A673 (cell line): ENCODE measurements around the gene TSPAN14. TPM values are rescaled to one million over a fixed set of nuclear protein-coding genes. Genes with fewer than 3 reads are reported as not detected.

Experiments used
- BruUV-seq: library from RNA; stranded (reverse); fragments of 400-500 nt; replicated peaks from 2 replicates; lab custom pipeline; 2021; lab: Mats Ljungman, UMichigan
- CTCF ChIA-PET: fragments of 300-600 bp; sonication (Branson Sonifier 250); formaldehyde crosslinking; loops from one replicate; lab custom pipeline; 2022; ENCODE audit warnings: antibody characterized with exemption; lab: Charles Lee
- POLR2A ChIA-PET: fragments of 300-600 bp; sonication (Branson Sonifier 250); formaldehyde crosslinking; loops from one replicate; lab custom pipeline; 2022; ENCODE audit warnings: antibody characterized with exemption; ENCODE audit not compliant: low non-redundant PET; lab: Charles Lee
- DNase-seq: peaks from one replicate; pipeline ENCODE4 v3.0.0-alpha.2; 2015; ENCODE audit warnings: low spot score
- H3K27ac ChIP-seq: fragments of 200-600 bp; sonication (generic); 2 replicates; pipeline ENCODE4 v1.5.1; 2016; ENCODE audit warnings: mixed run types, low read depth, mild to moderate bottlenecking, mixed read lengths, antibody characterized with exemption, low read length; ENCODE audit not compliant: poor library complexity, severe bottlenecking
- H3K27me3 ChIP-seq: fragments of 200-600 bp; sonication (generic); replicated peaks from 2 replicates; pipeline ENCODE4 v1.6.1; 2017; ENCODE audit warnings: mixed run types, low read depth, mild to moderate bottlenecking, mixed read lengths, antibody characterized with exemption, low read length; ENCODE audit not compliant: insufficient read depth, poor library complexity
- H3K36me3 ChIP-seq: fragments of 200-600 bp; sonication (generic); 2 replicates; pipeline ENCODE4 v1.6.1; 2016; ENCODE audit warnings: mixed run types, mild to moderate bottlenecking, mixed read lengths, antibody characterized with exemption, low read length; ENCODE audit not compliant: insufficient read depth, poor library complexity, severe bottlenecking
- H3K4me1 ChIP-seq: fragments of 200-600 bp; sonication (generic); 2 replicates; pipeline ENCODE4 v1.6.1; 2017; ENCODE audit warnings: mixed run types, mild to moderate bottlenecking, mixed read lengths, antibody characterized with exemption, low read length; ENCODE audit not compliant: insufficient read depth, poor library complexity, severe bottlenecking
- H3K4me3 ChIP-seq: fragments of 200-600 bp; sonication (generic); 2 replicates; pipeline ENCODE4 v1.5.1; 2016; ENCODE audit warnings: low read depth, mixed run types, mild to moderate bottlenecking, mixed read lengths, low read length; ENCODE audit not compliant: poor library complexity, severe bottlenecking
- H3K9me3 ChIP-seq: fragments of 200-600 bp; sonication (generic); 2 replicates; pipeline ENCODE4 v1.6.1; 2016; ENCODE audit warnings: mixed run types, low read depth, mild to moderate bottlenecking, mixed read lengths, antibody characterized with exemption, low read length; ENCODE audit not compliant: poor library complexity, severe bottlenecking
- CTCF ChIP-seq: fragments of 300-800, 200-600 bp; sonication (generic); conservative IDR thresholded peaks from 2 replicates; pipeline ENCODE4 v1.5.1; 2017; ENCODE audit warnings: low read depth, mild to moderate bottlenecking, antibody characterized with exemption, low read length, moderate library complexity, mixed read lengths
- EZH2 ChIP-seq: fragments of 200-600 bp; sonication (generic); IDR thresholded peaks from 2 replicates; pipeline ENCODE4 v1.6.1; 2017; ENCODE audit warnings: borderline replicate concordance, low read depth, mild to moderate bottlenecking, mixed read lengths, antibody characterized with exemption, low read length; ENCODE audit not compliant: poor library complexity, severe bottlenecking
- intact Hi-C: fragments of 100-400 bp; cut with micrococcal nuclease; formaldehyde crosslinking; loops from one replicate; pipeline ENCODE4 v1.10.0; 2022; ENCODE audit not compliant: unreplicated experiment
- total RNA-seq: library from RNA; stranded (reverse); gene quantifications from 2 replicates; pipeline ENCODE4 v1.2.3, GENCODE V29; 2021

Gene TSPAN14
- total RNA-seq, 1 experiment from 2014 or later, result 50.4 TPM

- TF ChIP-seq EZH2 (no peak), CTCF (no peak)
- no peaks in the 10 kb centered on the region for H3K4me1 ChIP-seq
- H3K36me3 ChIP-seq, result peaks cover 27% of the 10 kb centered on the region
- no peaks in the 10 kb centered on the region for H3K27me3 ChIP-seq
- DNase-seq, result no peak
- intact Hi-C loops, result no loop called here
- no peak overlapping the region for H3K4me3 ChIP-seq
- POLR2A ChIA-PET, result no interaction called here
- H3K9me3 ChIP-seq, result no peaks in the 10 kb centered on the region
- no TSS peak for BruUV-seq
- H3K27ac ChIP-seq, result no peak overlapping the region
- CTCF ChIA-PET, result no interaction called here
These were observed 62.5 kb downstream of the TSPAN14 start for GRCh38 chr10:80516506-80517075.

- TF ChIP-seq CTCF, result no peak
- ChIA-PET POLR2A (no interaction called here), CTCF (no interaction called here)
- intact Hi-C loops, result no loop called here
- Histone ChIP-seq H3K9me3 (no peaks in the 10 kb centered on the region), H3K4me3 (no peak overlapping the region), H3K36me3 (peaks cover 20% of the 10 kb centered on the region), H3K27me3 (no peaks in the 10 kb centered on the region), H3K4me1 (no peaks in the 10 kb centered on the region), H3K27ac (no peak overlapping the region)
- no peak for DNase-seq
- BruUV-seq, result no TSS peak
These were observed 63.5 kb downstream of the TSPAN14 start for GRCh38 chr10:80517416-80518142.

GRCh38 chr10:80518143-80518806 is 64.2 kb downstream of the TSPAN14 start:
- Histone ChIP-seq H3K4me3 (no peak overlapping the region), H3K9me3 (no peaks in the 10 kb centered on the region), H3K27me3 (no peaks in the 10 kb centered on the region), H3K36me3 (peaks cover 15% of the 10 kb centered on the region), H3K27ac (no peak overlapping the region), H3K4me1 (no peaks in the 10 kb centered on the region)
- intact Hi-C loops, result no loop called here
- POLR2A ChIA-PET, result no interaction called here
- TF ChIP-seq EZH2, result no peak
- no peak for TF ChIP-seq CTCF
- CTCF ChIA-PET, result no interaction called here
- BruUV-seq, result no TSS peak
- DNase-seq, result no peak
